Measurements from ENCODE around the gene NEMP1.

DNA sequence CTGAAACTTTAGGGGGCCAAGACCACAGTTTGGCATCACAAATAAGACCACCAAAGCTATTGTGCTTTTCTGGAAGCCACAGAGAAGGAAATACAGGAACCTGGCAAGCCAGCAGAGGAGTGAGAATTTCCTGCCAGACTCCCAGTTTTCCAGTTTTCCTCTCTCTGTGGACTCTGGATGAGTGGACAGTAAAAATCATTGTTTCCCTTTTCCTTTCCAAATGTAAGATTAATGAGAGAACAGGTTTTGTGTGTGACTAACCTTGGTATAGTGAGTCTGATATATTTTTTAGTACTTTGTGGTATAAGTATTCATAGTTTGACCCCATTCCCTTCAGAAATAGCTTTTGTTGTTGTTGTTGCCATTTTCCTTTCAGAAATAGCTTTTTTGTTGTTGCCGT is 59.7 kb downstream of the NEMP1 start:
- TF ChIP-seq EZH2phosphoT487 (IDR thresholded peaks at IDR 0.05; ENCODE audit: insufficient read depth, low read depth) (no peak), EZH2 (IDR thresholded peaks at IDR 0.05; ENCODE audit: insufficient read depth, poor library complexity, severe bottlenecking) (no peak)
